H1 (cell line): Measurements from ENCODE around the gene PEX13. TPM values are rescaled to one million over a fixed set of nuclear protein-coding genes. Genes with fewer than 3 reads are reported as not detected.

Experiments
- CTCF ChIA-PET: fragments of 300-600 bp; sonication (Branson Sonifier 250); formaldehyde crosslinking; loops from one replicate; lab custom pipeline; 2021; ENCODE audit not compliant: partially characterized antibody; lab: Charles Lee
- POLR2A ChIA-PET: fragments of 300-600 bp; sonication (Branson Sonifier 250); formaldehyde crosslinking; loops from one replicate; lab custom pipeline; 2021; ENCODE audit warnings: inconsistent platforms; ENCODE audit not compliant: partially characterized antibody; lab: Charles Lee
- DNase-seq, 2 experiments: peaks; one replicate each; pipeline versions ENCODE4 v3.0.0 to v3.0.0-alpha.2; 2010 to 2022; ENCODE audit warnings: low spot score in 2 of 2, low read depth in 1 of 2, mixed read lengths in 1 of 2
- FAIRE-seq: peaks from 2 replicates; lab custom pipeline; 2011; peaks lifted over from hg19 to GRCh38; lab: Jason Lieb, UNC
- H2AFZ ChIP-seq: 2 replicates; pipeline ENCODE4 v1.8.1; 2012; ENCODE audit warnings: low read length, inconsistent platforms
- H2AK5ac ChIP-seq: 2 replicates; pipeline ENCODE4 v1.6.1; 2013; ENCODE audit warnings: low read depth, low read length
- H2BK120ac ChIP-seq: replicated peaks from 2 replicates; pipeline ENCODE3; 2013; ENCODE audit warnings: low read depth, low read length, inconsistent platforms
- H2BK12ac ChIP-seq: 2 replicates; pipeline ENCODE4 v1.6.1; 2013; ENCODE audit warnings: low read depth, low read length
- H2BK15ac ChIP-seq: 2 replicates; pipeline ENCODE4 v1.6.1; 2013; ENCODE audit warnings: low read length
- H2BK20ac ChIP-seq: 2 replicates; pipeline ENCODE4 v1.6.1; 2013; ENCODE audit warnings: low read length
- H2BK5ac ChIP-seq: 2 replicates; pipeline ENCODE4 v1.6.1; 2013; ENCODE audit warnings: low read depth, low read length
- H3K14ac ChIP-seq: 2 replicates; pipeline ENCODE4 v1.6.1; 2013; ENCODE audit warnings: inconsistent platforms; ENCODE audit not compliant: insufficient read length
- H3K18ac ChIP-seq: 2 replicates; pipeline ENCODE4 v1.6.1; 2013; ENCODE audit warnings: low read length; ENCODE audit errors: extremely low read depth
- H3K23ac ChIP-seq: 2 replicates; pipeline ENCODE4 v1.6.1; 2013; ENCODE audit warnings: inconsistent platforms; ENCODE audit not compliant: insufficient read length
- H3K23me2 ChIP-seq: 2 replicates; pipeline ENCODE4 v1.6.1; 2013; ENCODE audit warnings: low read depth, low read length
- H3K27ac ChIP-seq: 2 replicates; pipeline ENCODE4 v1.6.1; 2011; ENCODE audit warnings: low read depth, low read length, inconsistent platforms
- H3K27me3 ChIP-seq, 4 experiments: replicated peaks in 1 of 4; 1 replicate in 1 of 4; 2 replicates in 3 of 4; pipeline versions ENCODE4 v1.6.1 to v1.8.1; 2011 to 2013; ENCODE audit warnings: low read length in 3 of 4, mild to moderate bottlenecking in 3 of 4, inconsistent platforms in 2 of 4, mixed read lengths in 2 of 4, moderate library complexity in 1 of 4; ENCODE audit not compliant: control insufficient read depth in 3 of 4, insufficient read depth in 3 of 4; ENCODE audit errors: extremely low read depth in 1 of 4
- H3K36me3 ChIP-seq, 4 experiments: 2 replicates each; pipeline versions ENCODE4 v1.6.1 to v1.8.1; 2011 to 2013; ENCODE audit warnings: mild to moderate bottlenecking in 4 of 4, low read length in 3 of 4, moderate library complexity in 2 of 4, control low read depth in 1 of 4, inconsistent platforms in 1 of 4; ENCODE audit not compliant: insufficient read depth in 4 of 4, control insufficient read depth in 2 of 4
- H3K4ac ChIP-seq: replicated peaks from 2 replicates; pipeline ENCODE3; 2013; ENCODE audit warnings: low read length, low read depth, mixed read lengths, inconsistent platforms; ENCODE audit not compliant: insufficient read length
- H3K4me1 ChIP-seq, 4 experiments: replicated peaks in 1 of 4; 1 replicate in 1 of 4; 2 replicates in 3 of 4; pipeline versions ENCODE4 v1.6.1 to v1.8.1; 2011 to 2013; ENCODE audit warnings: low read length in 3 of 4, inconsistent platforms in 2 of 4, mixed read lengths in 1 of 4; ENCODE audit not compliant: insufficient read depth in 4 of 4, control insufficient read depth in 3 of 4
- H3K4me2 ChIP-seq, 2 experiments: 2 replicates each; pipeline versions ENCODE4 v1.6.1 to v1.8.1; 2011 to 2013; ENCODE audit warnings: low read depth in 2 of 2, low read length in 2 of 2, control low read depth in 1 of 2, inconsistent platforms in 1 of 2, mild to moderate bottlenecking in 1 of 2; ENCODE audit not compliant: insufficient read depth in 1 of 2
- H3K4me3 ChIP-seq, 4 experiments: fragments of 200-600, 300-600 bp in 1 of 4; sonication (generic), shearing (Covaris generic), sonication (Bioruptor Twin) in 1 of 4; 2 replicates each; pipeline versions ENCODE4 v1.5.1 to v1.8.1; 2011 to 2016; ENCODE audit warnings: low read length in 4 of 4, low read depth in 3 of 4, control low read depth in 2 of 4, inconsistent platforms in 2 of 4, mild to moderate bottlenecking in 2 of 4, mixed read lengths in 1 of 4, moderate library complexity in 1 of 4; ENCODE audit not compliant: insufficient read depth in 2 of 4; ENCODE audit errors: extremely low read depth in 1 of 4
- H3K56ac ChIP-seq: replicated peaks from 2 replicates; pipeline ENCODE3; 2013; ENCODE audit warnings: low read depth, mild to moderate bottlenecking, mixed read lengths, low read length, inconsistent platforms; ENCODE audit not compliant: insufficient read length
- H3K79me1 ChIP-seq: 2 replicates; pipeline ENCODE4 v1.6.1; 2013; ENCODE audit warnings: low read depth, low read length, control low read depth
- H3K79me2 ChIP-seq, 2 experiments: 2 replicates each; pipeline versions ENCODE4 v1.6.1 to v1.8.1; 2012 to 2013; ENCODE audit warnings: low read length in 2 of 2, mild to moderate bottlenecking in 2 of 2, inconsistent platforms in 1 of 2; ENCODE audit not compliant: insufficient read depth in 2 of 2, control insufficient read depth in 1 of 2
- H3K9ac ChIP-seq, 4 experiments: replicated peaks in 1 of 4; 1 replicate in 1 of 4; 2 replicates in 3 of 4; pipeline versions ENCODE4 v1.6.1 to v1.8.1; 2011 to 2013; ENCODE audit warnings: low read depth in 3 of 4, low read length in 3 of 4, control low read depth in 2 of 4, mild to moderate bottlenecking in 2 of 4, moderate library complexity in 2 of 4, inconsistent platforms in 1 of 4; ENCODE audit errors: extremely low read depth in 1 of 4
- H3K9me3 ChIP-seq, 2 experiments: 2 replicates each; pipeline versions ENCODE4 v1.6.1 to v1.8.1; 2012 to 2013; ENCODE audit warnings: mild to moderate bottlenecking in 2 of 2, moderate library complexity in 2 of 2, control low read depth in 1 of 2, inconsistent platforms in 1 of 2, low read depth in 1 of 2, low read length in 1 of 2, mixed read lengths in 1 of 2; ENCODE audit not compliant: insufficient read depth in 2 of 2
- H4K20me1 ChIP-seq, 2 experiments: replicated peaks in 1 of 2; 2 replicates each; pipeline versions ENCODE3 to v1.8.1; 2011 to 2013; ENCODE audit warnings: inconsistent platforms in 2 of 2, low read length in 2 of 2, mild to moderate bottlenecking in 1 of 2; ENCODE audit not compliant: insufficient read depth in 2 of 2, control insufficient read depth in 1 of 2
- H4K5ac ChIP-seq: 2 replicates; pipeline ENCODE4 v1.6.1; 2013; ENCODE audit warnings: low read length, low read depth, mixed read lengths, inconsistent platforms; ENCODE audit not compliant: insufficient read length
- H4K8ac ChIP-seq: 2 replicates; pipeline ENCODE4 v1.8.0; 2013; ENCODE audit warnings: mild to moderate bottlenecking, moderate library complexity, low read length, inconsistent platforms; ENCODE audit not compliant: insufficient read depth; ENCODE audit errors: extremely low read depth
- H4K91ac ChIP-seq: replicated peaks from 2 replicates; pipeline ENCODE3; 2013; ENCODE audit warnings: low read length, mixed read lengths, inconsistent platforms; ENCODE audit not compliant: insufficient read length
- EZH2 ChIP-seq: fragments of 200-600 bp; sonication (generic); IDR thresholded peaks from 2 replicates; pipeline ENCODE4 v1.7.1; 2012; ENCODE audit warnings: low read depth, mild to moderate bottlenecking, moderate library complexity, low read length, inconsistent platforms; ENCODE audit not compliant: severe bottlenecking
- MAFK ChIP-seq: IDR thresholded peaks from 2 replicates; pipeline ENCODE4 v1.6.1; 2012; ENCODE audit warnings: low read depth, mild to moderate bottlenecking, improper control_type of control experiment, low read length
- WGBS, 2 experiments: shearing (Covaris generic) in 1 of 2; methylation state at CpG; one replicate each; pipeline versions ENCODE4 v1.1.6 to v1.1.7; 2013 to 2015; ENCODE audit warnings: low lambda C conversion rate in 2 of 2, mixed read lengths in 2 of 2, inconsistent platforms in 1 of 2, low coverage in 1 of 2, missing lambda C conversion rate in 1 of 2; ENCODE audit not compliant: insufficient replicate concordance in 2 of 2, insufficient coverage in 1 of 2, insufficient read length in 1 of 2; ENCODE audit errors: extremely low coverage in 1 of 2, missing lambda C conversion rate in 1 of 2; 5-methylcytosine and 5-hydroxymethylcytosine counted together
- polyA plus RNA-seq, 7 experiments: library from polyadenylated mRNA; depleted of rRNA in 3 of 7; stranded (reverse) in 5 of 7; unstranded in 2 of 7; fragments of >200 nt in 5 of 7; fragments of 200-250 nt in 2 of 7; gene quantifications; 1 replicate in 5 of 7; 2 replicates in 1 of 7; 4 replicates in 1 of 7; pipeline versions ENCODE4 v1.2.1 to v1.2.3, GENCODE V29; 2011 to 2013; ENCODE audit warnings: missing spikeins in 2 of 7, mixed read lengths in 2 of 7
- total RNA-seq: library from RNA; stranded (reverse); fragmentation: NEBNext Ultra II Directional; extraction: Animal tissue kit (Norgen Biotek cat#: 25700); gene quantifications from 2 replicates; pipeline ENCODE4 v1.2.1, GENCODE V29; 2021

The PEX13 gene
- total and polyA plus RNA-seq, 2 of the 8 experiments (the other 6 are each of a cell fraction or from before 2014, with no cell fraction given), result 16.8 to 22.3 TPM

DNA sequence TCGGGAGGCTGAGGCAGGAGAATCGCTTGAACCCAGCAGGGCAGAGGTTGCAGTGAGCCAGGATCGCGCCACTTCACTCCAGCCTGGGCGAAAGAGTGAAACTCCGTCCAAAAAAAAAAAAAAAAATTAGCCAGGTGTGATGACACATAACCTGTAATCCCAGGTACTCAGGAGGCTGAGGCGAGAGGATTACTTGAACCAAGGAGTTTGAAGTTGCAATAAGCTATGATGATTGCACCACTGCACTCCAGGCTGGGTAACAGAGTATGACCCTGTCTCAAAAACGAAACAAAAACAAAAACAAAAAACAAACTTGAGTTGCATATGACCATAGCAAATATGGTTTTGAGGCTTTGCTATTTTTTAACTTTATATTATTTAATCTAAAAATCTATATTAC lies 74.0 kb downstream of the PEX13 start:
- H3K9me3 ChIP-seq, result no peaks in the 10 kb centered on the region
- H2AK5ac ChIP-seq, result no peak overlapping the region
- H4K20me1 ChIP-seq, result no peaks in the 10 kb centered on the region
- no peaks in the 10 kb centered on the region for H3K23me2 ChIP-seq
- no peak overlapping the region for H2BK20ac ChIP-seq
- no peak overlapping the region for H3K4ac ChIP-seq
- DNase-seq, result no peak
- no peak overlapping the region for H3K23ac ChIP-seq
- H2AFZ ChIP-seq, result no peak overlapping the region
- H3K56ac ChIP-seq, result no peak overlapping the region
- no peak overlapping the region for H2BK15ac ChIP-seq
- H4K8ac ChIP-seq, result no peak overlapping the region
- no peak overlapping the region for H3K9ac ChIP-seq
- H2BK12ac ChIP-seq, result no peak overlapping the region
- H3K79me2 ChIP-seq, result no peaks in the 10 kb centered on the region
- no peak for FAIRE-seq
- ChIA-PET POLR2A (no interaction called here), CTCF (interaction anchor here (1.1 kb wide), 1 partner anchor 16 kb away, joined by 3 read pairs; no protein-coding TSS in a partner anchor)
- H4K91ac ChIP-seq, result no peak overlapping the region
- H3K4me2 ChIP-seq, result no peak overlapping the region
- no peak overlapping the region for H2BK120ac ChIP-seq
- H3K27ac ChIP-seq, result no peak overlapping the region
- no peak overlapping the region for H3K14ac ChIP-seq
- H3K36me3 ChIP-seq, result peaks cover 0 to 13% (median under 1%) of the 10 kb centered on the region in 4 experiments; a peak in 3 of 8 replicates
- no peak overlapping the region for H4K5ac ChIP-seq
- H3K27me3 ChIP-seq, result no peaks in the 10 kb centered on the region
- H3K18ac ChIP-seq, result no peak overlapping the region
- H2BK5ac ChIP-seq, result no peak overlapping the region
- no peak overlapping the region for H3K4me3 ChIP-seq
- H3K4me1 ChIP-seq, result no peaks in the 10 kb centered on the region
- no peak for TF ChIP-seq EZH2
- no peak for TF ChIP-seq MAFK
- TF ChIP-seq, all 59 proteins: peak for 0
- H3K79me1 ChIP-seq, result no peaks in the 10 kb centered on the region
- 89% methylated on average over 4 of the region's 8 CpGs; no CpG with 5 or more reads in 1 of the 2 experiments for WGBS, 2 experiments
